SH-SY5Y (cell line): ENCODE results near the gene LY86.

ENCODE experiments used
- GATA2 ChIP-seq: IDR thresholded peaks from 2 replicates; pipeline ENCODE4 v1.6.1; 2011; ENCODE audit warnings: mild to moderate bottlenecking, low read depth, low read length
- GATA3 ChIP-seq: IDR thresholded peaks from 2 replicates; pipeline ENCODE4 v1.6.1; 2011; ENCODE audit warnings: low read depth, mild to moderate bottlenecking, low read length, moderate library complexity

GRCh38 chr6:6682225-6682624 is 93.7 kb downstream of the LY86 start:
- TF ChIP-seq GATA2 (no peak), GATA3 (no peak)
